Measurements from ENCODE around the gene NUP37. TPM values are rescaled to one million over a fixed set of nuclear protein-coding genes. Genes with fewer than 3 reads are reported as not detected.

The NUP37 gene
- total and polyA plus RNA-seq, 2 experiments from 2014 or later = 68.7 to 79.4 TPM

DNA sequence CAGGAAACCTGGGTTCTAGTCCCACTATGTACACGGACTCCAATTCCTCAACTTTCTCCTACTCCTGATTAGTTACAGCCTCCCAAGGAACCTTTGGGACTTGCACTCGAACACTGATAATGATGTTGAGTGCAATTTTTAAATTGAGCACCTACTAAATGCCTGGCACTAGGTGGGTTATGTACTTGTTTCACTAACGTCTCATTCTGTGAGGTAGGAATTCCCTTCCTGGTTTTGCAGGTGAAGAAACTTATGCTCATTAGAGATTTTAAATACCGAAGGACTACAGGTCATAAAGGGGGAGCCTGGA is 605 bp upstream of the NUP37 start (continued):
- TF ChIP-seq ZNF331 (CRISPR knock-in tag; IDR thresholded peaks at IDR 0.05; ENCODE audit: low read depth) = no peak
- TF ChIP-seq, protein P1, sequence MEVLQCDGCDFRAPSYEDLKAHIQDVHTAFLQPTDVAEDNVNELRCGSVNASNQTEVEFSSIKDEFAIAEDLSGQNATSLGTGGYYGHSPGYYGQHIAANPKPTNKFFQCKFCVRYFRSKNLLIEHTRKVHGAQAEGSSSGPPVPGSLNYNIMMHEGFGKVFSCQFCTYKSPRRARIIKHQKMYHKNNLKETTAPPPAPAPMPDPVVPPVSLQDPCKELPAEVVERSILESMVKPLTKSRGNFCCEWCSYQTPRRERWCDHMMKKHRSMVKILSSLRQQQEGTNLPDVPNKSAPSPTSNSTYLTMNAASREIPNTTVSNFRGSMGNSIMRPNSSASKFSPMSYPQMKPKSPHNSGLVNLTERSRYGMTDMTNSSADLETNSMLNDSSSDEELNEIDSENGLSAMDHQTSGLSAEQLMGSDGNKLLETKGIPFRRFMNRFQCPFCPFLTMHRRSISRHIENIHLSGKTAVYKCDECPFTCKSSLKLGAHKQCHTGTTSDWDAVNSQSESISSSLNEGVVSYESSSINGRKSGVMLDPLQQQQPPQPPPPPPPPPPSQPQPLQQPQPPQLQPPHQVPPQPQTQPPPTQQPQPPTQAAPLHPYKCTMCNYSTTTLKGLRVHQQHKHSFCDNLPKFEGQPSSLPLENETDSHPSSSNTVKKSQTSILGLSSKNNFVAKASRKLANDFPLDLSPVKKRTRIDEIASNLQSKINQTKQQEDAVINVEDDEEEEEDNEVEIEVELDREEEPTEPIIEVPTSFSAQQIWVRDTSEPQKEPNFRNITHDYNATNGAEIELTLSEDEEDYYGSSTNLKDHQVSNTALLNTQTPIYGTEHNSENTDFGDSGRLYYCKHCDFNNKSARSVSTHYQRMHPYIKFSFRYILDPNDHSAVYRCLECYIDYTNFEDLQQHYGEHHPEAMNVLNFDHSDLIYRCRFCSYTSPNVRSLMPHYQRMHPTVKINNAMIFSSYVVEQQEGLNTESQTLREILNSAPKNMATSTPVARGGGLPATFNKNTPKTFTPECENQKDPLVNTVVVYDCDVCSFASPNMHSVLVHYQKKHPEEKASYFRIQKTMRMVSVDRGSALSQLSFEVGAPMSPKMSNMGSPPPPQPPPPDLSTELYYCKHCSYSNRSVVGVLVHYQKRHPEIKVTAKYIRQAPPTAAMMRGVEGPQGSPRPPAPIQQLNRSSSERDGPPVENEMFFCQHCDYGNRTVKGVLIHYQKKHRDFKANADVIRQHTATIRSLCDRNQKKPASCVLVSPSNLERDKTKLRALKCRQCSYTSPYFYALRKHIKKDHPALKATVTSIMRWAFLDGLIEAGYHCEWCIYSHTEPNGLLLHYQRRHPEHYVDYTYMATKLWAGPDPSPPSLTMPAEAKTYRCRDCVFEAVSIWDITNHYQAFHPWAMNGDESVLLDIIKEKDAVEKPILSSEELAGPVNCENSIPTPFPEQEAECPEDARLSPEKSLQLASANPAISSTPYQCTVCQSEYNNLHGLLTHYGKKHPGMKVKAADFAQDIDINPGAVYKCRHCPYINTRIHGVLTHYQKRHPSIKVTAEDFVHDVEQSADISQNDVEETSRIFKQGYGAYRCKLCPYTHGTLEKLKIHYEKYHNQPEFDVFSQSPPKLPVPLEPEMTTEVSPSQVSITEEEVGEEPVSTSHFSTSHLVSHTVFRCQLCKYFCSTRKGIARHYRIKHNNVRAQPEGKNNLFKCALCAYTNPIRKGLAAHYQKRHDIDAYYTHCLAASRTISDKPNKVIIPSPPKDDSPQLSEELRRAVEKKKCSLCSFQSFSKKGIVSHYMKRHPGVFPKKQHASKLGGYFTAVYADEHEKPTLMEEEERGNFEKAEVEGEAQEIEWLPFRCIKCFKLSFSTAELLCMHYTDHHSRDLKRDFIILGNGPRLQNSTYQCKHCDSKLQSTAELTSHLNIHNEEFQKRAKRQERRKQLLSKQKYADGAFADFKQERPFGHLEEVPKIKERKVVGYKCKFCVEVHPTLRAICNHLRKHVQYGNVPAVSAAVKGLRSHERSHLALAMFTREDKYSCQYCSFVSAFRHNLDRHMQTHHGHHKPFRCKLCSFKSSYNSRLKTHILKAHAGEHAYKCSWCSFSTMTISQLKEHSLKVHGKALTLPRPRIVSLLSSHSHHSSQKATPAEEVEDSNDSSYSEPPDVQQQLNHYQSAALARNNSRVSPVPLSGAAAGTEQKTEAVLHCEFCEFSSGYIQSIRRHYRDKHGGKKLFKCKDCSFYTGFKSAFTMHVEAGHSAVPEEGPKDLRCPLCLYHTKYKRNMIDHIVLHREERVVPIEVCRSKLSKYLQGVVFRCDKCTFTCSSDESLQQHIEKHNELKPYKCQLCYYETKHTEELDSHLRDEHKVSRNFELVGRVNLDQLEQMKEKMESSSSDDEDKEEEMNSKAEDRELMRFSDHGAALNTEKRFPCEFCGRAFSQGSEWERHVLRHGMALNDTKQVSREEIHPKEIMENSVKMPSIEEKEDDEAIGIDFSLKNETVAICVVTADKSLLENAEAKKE (CRISPR knock-in tag; IDR thresholded peaks at IDR 0.05) = no peak
- TF ChIP-seq, protein P2, sequence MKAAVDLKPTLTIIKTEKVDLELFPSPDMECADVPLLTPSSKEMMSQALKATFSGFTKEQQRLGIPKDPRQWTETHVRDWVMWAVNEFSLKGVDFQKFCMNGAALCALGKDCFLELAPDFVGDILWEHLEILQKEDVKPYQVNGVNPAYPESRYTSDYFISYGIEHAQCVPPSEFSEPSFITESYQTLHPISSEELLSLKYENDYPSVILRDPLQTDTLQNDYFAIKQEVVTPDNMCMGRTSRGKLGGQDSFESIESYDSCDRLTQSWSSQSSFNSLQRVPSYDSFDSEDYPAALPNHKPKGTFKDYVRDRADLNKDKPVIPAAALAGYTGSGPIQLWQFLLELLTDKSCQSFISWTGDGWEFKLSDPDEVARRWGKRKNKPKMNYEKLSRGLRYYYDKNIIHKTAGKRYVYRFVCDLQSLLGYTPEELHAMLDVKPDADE (IDR thresholded peaks at IDR 0.05) = no peak
- no peak for TF ChIP-seq JUNB (IDR thresholded peaks at IDR 0.05; ENCODE audit: unreplicated experiment)
- TF ChIP-seq EZH2 (IDR thresholded peaks at IDR 0.05; ENCODE audit: low read depth, unreplicated experiment) = no peak

DNA sequence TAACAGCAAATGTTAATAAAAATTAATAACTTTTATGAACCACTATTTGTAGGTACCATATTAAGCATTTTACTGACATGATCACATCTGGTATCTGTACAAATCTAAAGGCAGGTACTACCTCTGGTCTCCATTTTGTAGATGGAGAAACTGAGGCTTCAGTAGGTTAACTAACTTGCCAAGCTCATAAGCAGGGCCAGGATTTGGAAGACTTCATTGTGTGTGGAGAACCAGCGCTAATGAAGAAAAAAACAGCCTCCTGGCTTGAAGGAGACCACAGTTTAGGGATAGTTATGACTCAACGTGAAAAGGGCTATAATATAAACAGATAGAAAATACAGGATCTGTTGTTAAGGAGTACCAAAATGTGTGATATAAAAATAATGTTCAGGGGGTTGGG is 1.0 kb downstream of the NUP37 start:
- DNase-seq (ENCODE audit: low spot score) (no peak), ATAC-seq (no peak)
- no peak overlapping the region for H3K27ac ChIP-seq (ENCODE audit: low read depth)
- no peaks in the 10 kb centered on the region for H3K9me2 ChIP-seq (ENCODE audit: insufficient read depth)
- H2AFZ ChIP-seq = no peak overlapping the region
- Mint-ChIP-seq H3K36me3 (ENCODE audit: low read depth) (peaks cover 23% of the 10 kb centered on the region), H3K9me3 (no peaks in the 10 kb centered on the region), H3K4me1 (peaks cover 15% of the 10 kb centered on the region; the same call in 2 of the 3 replicates), H3K27me3 (ENCODE audit: insufficient read depth, low read depth, poor library complexity) (peaks cover 3% of the 10 kb centered on the region), H3K4me3 (peak overlapping the region; percentile 95), H3K27ac (no peak overlapping the region)
- H3K36me3 ChIP-seq (ENCODE audit: insufficient read depth) = peaks cover 13% of the 10 kb centered on the region
- H3K4me3 ChIP-seq = peak overlapping the region; percentile 95
- no peaks in the 10 kb centered on the region for H3F3A ChIP-seq (replicated peaks; ENCODE audit: low read depth)
- peaks cover 8% of the 10 kb centered on the region; the same call in 1 of the 2 replicates for H3K4me1 ChIP-seq (ENCODE audit: insufficient read depth)
- 0 out of 2 replicates have a peak, but pooled peaks cover 5% of the 10 kb centered on the region for H4K20me1 ChIP-seq (replicated peaks; ENCODE audit: insufficient read depth)
- peak overlapping the region; percentile 85 for H3K4me2 ChIP-seq
- H3K27me3 ChIP-seq (ENCODE audit: insufficient read depth) = no peaks in the 10 kb centered on the region
- H3K79me2 ChIP-seq (replicated peaks; ENCODE audit: insufficient read depth) = peaks cover 49% of the 10 kb centered on the region
- TF ChIP-seq, protein P1 (CRISPR knock-in tag; IDR thresholded peaks at IDR 0.05) = no peak
- TF ChIP-seq NANOG (IDR thresholded peaks at IDR 0.05; ENCODE audit: borderline replicate concordance) (no peak), CREB1 (CRISPR knock-in tag; IDR thresholded peaks at IDR 0.05; ENCODE audit: low read depth) (no peak)
- TF ChIP-seq, protein P2 (IDR thresholded peaks at IDR 0.05) = no peak
